Right lung (tissue), 5 donors: ENCODE data around the gene DOCK4. TPM values are rescaled to one million over a fixed set of nuclear protein-coding genes. Genes with fewer than 3 reads are reported as not detected.
A peak's percentile ranks its signal among the peaks of the same experiment; 100 is the strongest.

Experiments used
- DNase-seq, 2 donors: peaks; one replicate each; pipeline ENCODE4 v3.0.0-alpha.2; 2013
- polyA plus RNA-seq, 5 donors: library from polyadenylated mRNA; unstranded; fragments of 120-200 nt; gene quantifications; one replicate each; pipeline versions ENCODE4 v1.2.1 to v1.2.3, GENCODE V29; 2013; ENCODE audit warnings: inconsistent platforms in 1 of 5, low replicate concordance in 1 of 5; ENCODE audit not compliant: insufficient read length in 5 of 5, insufficient read depth in 1 of 5

DOCK4 gene
- polyA plus RNA-seq, 5 donors = 33.7 to 57.8 (median 51.7) TPM

DNA sequence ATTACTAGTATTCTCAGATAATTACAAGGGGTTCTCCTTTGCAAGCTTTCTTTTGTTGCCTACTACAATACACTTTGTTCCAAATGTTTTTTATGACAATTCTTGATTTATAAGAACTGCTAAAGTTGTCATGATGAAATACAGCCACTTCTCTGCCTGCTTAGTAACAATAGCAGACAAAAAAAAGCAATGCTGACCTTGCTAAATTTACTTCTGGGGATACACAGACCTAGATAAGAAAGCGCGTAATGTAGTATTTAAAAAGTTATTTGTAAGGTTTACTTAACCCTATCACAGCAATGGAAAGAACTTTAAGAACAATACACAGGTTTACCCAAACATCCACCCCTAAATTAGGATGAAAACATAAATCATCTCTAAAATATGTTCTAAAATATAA, 311.1 kb downstream of the DOCK4 start:
- no peak for DNase-seq

DNA sequence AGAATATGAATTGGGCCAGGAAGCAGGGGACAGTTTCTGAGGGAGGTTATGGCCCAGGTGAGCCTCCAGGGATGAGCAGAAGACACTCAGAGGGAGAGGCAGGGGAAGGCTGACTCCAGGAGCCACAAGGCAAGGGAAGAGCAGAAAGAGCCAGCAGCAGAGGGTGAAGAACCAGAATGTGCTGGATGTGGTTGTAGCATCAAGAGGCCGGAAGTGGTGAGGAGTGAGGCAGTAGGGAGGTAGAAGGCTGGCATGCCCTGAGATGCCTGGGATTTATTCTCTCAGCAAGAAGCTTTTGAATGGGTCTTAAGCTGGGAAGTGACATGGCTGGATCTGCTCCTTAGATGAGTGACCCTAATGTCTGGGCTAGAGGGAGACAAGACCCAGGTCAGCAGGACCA, 311.7 kb downstream of the DOCK4 start:
- no peak for DNase-seq

DNA sequence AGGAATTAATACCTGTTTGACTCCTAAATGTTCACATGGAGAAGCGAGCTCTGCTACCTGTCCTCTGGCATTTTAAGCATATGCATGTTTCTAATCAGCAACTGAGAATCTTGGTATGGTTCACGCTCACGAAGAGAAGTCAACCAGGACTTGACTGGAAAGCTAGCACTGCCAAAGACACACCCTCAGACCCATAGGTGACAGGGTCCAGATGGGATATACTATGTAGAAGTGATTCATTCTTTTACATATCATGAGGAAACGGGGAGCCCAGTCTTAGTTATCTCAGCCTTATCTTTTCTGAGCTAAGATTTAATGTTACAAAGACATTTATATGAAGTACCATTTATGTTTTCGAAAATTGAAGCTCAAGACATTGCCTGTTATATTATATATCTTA, 313.0 kb downstream of the DOCK4 start:
- DNase-seq = no peak

DNA sequence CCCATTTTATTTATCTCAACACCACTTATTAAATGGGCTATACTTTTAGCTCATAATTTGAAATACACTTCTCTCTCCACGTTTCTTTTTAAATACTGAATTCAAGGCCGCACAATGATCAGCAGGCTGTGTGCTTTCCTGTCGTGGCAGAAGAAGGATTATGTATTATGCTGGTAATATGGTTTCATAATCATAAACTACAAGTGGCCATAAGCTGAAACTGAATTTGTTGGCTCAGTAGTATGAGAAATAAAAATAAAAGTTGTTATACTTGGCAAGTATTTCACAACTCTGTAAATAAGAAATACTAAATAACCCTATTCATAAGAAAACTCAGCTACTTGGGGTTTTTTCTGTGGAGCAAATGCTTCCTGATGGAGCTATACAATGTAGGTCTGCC, 313.6 kb downstream of the DOCK4 start:
- DNase-seq = peak; percentile 36 to 40

DNA sequence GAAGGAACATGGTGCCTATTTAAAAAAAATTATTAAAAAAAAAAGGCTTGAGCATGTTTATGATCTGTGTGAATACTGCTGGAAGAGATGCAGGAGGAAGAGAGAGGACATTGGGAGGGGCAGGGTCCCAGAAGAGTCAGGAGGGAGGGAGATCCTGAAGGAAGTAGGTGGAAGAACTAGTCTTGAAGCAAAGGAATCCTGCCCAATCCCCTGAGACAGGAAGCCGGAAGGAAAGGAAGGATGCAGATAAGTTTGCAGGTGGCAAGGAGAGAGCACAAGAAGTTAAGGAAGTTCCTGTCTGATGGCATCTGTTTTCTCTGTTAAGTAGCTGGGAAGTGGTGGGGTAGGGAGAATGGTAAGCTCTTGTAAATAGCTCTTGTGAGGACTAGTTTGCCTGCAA, 318.5 kb downstream of the DOCK4 start:
- no peak for DNase-seq

DNA sequence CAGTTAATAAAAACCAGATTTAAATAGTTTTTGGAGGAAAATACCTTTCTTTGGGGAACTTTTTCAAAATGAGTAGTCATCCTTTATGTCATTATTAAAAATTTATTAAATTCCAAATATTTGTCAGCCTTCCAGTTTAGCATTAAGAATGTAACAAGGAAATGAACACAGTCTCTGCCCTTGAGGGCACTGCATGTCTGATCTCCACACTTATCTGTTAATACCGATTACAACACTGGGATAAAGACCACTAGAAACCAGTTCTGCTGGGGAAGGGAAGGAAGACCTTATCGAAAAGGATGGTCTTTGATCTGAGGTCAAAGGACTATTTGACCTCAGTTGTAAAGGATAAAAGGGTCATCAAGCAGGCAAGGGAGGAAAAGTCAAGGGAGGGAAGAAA, 320.0 kb downstream of the DOCK4 start:
- DNase-seq = no peak

DNA sequence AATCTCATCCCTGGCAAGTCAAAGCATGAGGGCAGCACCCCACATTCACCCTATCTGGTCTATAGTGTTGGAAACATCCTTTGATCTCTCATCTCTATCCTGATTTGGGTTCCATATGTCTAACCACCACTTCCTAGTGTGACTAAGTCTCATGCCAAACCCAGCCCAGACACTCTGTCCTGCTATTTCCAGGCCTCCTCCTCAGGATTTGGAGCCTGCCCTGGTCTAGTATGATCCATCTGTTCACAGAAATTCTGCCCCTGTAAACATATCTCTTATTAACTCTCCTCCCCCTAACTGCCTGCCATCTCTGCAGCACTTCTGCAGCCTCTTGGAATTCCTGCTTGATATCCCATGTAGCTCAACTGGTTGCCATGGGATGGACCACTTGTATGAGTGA, 323.0 kb downstream of the DOCK4 start:
- no peak for DNase-seq

DNA sequence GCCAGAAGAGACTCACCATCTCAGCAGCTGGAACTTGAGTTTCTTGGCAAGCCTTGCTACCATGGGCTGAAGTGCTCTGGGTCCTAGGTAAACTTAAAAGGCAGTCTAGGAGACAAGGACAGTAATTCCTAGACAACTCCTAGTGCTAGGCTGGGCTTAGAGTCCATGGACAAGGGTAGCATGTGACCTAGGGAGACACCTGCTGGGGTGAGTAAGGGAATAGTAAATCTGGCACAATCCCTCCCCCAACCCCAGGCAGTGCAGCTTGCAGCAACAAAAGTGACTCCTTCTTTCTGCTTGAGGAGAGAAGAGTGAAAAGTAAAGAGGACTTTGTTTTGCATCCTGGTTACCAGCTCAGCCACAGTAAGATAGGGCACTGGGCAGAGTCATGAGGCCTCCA, 327.4 kb downstream of the DOCK4 start:
- no peak for DNase-seq

DNA sequence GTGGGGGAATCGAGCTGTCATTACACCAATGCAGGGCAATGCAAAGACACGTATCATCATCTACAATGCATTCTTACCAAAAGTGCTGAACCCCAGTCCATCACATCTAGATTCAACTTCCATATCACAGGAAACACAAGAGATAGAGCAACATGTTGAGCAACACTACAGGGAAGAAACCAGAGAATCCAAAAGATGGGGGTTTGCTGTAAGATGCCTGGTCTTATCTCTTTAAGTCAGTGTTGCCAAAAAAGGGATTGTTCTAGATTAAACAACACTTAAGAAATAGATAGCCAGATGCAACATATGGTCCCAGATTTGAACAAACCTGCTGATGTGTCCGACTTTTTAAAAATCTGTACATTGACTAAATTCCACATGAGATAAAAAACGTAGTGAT, 328.3 kb downstream of the DOCK4 start:
- DNase-seq = no peak

DNA sequence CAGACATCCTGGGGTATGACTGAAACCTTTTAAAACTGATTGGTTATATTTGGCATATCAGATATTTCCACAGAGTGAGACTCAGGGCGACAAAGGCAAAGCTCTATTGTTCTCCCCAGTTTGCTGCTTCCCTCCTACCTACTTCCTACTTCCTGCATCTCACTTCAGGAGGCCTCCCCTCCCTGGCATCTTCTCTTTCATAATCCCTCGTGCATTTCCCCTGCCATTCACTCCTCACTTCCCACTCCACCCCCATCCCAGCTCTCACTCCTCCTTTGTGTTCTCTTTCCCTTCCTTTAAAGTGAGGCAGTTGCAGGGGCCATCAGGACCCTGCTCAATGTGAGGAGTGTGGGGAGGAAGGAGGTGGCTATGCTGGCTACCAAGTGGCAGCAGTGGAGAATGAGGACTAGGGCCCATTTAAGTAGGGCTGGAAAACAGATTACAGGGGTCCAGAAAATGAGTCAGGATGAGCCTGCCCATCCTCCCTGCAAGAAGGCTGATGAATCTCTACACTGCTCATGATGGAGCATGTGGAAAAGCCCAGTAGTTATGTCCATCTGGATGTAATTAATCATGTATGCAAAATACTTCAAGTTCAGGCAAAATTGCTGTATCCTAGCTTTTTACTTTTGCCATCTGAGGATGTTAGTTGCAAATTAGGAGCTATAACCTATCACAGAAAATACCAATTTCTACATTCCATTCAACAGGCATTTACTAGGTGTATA, 332.1 kb downstream of the DOCK4 start:
- DNase-seq = no peak

DNA sequence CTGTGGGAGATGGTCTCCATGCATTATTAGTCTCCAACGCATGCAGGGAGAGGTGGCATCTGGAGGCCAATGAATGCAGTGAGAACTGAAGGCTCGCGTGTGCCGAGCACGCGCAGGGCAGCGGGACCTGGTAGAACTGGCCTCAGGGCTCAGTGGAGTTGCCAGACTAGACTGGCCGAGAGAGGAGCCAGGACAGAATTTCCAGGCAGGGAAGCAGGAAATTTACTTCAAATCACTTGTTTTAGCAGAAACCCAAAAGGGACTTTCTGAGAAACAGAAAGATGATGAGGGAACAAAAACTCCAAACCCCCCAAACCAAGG, 332.9 kb downstream of the DOCK4 start:
- no peak for DNase-seq

DNA sequence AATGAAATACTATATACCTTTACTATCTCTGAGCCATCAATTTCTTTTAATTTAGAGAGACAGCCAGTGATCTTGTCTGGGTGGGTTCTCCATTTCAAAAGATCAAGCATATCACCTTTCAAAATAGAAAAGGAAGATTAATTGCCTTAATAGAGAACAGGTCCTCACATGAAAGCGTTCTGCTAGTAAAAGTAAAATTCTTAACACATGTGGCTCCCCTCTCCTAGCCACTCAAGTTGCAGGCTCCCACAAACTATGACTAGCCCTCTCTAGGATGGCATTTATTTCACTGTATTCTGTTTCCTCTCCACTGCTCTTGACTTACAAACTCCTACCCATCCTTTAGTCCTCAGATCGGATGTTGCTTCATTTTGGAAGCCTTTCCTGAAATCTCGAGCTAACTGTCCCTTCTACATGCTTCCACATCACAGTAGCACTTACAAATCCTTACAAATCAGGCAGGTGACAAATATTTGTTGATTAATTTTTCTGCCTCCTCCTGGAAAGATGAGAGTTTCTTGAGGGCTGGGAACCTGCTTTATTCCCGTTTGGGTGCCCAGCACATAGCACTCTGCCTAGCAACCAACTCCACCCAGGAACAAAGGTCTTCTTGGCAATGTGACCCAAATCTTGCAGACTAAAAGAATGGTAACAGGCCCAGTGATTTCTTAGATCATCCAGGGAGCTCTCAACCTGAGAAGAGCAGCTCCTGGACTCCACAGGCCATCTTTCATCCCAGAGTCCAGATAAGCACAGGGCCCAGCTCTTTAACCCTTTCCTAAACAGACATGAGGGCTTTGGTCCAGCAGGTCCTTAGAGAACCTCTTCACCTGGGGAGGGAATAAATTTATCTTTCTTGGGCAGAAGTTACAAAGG, 333.5 kb downstream of the DOCK4 start:
- DNase-seq = no peak

DNA sequence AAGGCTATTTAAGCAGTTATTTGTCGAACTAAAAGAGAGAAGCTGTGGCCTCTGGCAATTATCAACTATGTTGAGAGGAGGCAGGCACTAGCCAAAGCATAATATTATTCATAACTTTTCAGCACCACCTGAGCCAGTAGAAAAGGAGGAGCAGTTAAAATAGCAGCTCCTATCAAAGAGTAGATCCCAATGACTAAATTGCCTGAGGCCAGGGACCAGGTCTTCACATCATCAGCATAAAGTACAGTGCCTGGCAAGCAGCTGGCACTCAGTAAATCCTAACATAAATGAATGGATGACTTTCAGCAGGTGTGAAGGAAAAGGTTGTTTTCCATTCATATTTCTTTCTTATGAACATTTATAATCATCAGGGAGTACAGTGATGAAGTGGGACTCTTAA, 334.9 kb downstream of the DOCK4 start:
- DNase-seq = no peak

DNA sequence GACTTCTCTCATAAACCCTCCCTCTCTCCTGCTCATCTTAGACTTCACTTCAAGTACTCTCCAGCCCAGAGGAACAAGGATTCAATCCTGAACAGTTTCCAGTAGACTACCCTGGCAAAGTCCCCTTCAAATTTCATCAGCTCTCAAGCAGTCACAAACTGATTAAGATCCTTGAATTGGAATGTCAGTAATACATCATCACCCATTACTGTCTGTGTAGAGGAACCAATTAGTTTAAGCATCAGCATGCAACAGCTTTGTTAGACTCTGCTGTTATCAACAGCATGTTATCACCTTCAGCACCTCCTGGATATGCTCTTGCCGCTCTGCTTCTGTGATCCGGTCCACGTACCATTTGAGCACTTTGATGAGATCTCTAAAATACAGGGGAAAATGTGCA, 336.9 kb downstream of the DOCK4 start:
- no peak for DNase-seq

DNA sequence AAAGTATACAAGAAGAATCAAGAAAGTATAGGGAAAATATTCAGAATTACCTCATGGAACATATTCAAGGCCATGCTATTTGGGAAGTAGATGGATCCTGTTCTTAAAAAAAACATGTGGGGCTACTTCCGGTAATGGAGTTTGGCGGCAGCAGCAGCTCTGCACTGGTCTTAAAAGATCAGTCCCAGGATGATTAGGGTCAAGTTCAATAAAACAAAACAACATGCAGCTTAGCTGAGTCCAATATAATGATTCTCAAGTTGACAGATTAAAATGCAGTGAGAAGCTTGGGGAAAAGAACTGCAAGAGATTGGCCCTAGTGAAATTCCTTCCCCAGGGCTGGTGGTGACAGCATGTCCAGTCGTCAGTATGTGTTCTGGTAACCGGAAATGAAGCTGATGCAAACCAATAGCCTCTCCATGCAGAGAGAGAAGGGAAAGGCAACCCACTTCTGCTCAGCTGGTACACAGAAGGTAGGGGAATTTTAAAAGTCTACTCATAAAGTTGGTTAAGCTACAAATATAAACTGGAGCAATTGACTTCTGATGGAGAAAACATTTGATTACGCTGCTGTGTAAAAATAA, 338.8 kb downstream of the DOCK4 start:
- no peak for DNase-seq

DNA sequence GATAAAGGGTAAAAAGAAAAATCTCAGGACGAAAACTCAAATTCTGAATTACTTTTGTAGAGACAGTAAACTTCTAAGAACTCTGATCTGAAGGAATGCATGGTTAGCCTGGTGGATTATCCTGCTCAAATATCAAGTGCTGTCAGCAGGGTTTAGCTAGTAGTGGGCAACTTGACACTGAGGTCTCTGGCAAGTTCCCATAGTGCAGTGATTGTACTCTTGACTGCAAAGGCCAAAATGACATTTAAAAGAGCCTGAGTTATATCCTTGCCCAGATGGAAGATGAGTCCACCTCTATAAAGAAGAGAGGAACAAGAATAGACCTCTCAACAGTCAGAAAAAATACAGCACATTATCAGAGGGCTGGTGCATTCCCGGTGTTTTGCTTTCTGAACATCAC, 339.4 kb downstream of the DOCK4 start:
- DNase-seq = no peak

DNA sequence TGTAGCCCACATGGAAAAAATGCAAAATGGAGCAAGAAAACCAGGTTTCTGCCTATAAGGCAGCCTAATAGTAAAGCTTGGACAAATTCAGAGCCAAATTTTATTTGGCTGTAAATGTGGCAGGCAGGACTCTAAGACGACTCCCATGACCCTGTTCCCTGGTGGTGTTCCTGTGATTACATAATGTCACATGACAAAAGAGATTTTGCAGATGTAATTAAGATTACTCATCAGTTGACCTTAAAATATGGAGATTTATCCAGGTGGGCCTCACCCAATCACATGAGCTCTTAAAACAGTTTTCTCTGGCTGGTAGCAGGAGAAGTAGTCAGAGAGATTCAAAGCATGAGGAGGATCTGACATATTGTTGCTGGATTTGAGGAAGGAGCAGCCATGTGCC, 340.8 kb downstream of the DOCK4 start:
- no peak for DNase-seq

DNA sequence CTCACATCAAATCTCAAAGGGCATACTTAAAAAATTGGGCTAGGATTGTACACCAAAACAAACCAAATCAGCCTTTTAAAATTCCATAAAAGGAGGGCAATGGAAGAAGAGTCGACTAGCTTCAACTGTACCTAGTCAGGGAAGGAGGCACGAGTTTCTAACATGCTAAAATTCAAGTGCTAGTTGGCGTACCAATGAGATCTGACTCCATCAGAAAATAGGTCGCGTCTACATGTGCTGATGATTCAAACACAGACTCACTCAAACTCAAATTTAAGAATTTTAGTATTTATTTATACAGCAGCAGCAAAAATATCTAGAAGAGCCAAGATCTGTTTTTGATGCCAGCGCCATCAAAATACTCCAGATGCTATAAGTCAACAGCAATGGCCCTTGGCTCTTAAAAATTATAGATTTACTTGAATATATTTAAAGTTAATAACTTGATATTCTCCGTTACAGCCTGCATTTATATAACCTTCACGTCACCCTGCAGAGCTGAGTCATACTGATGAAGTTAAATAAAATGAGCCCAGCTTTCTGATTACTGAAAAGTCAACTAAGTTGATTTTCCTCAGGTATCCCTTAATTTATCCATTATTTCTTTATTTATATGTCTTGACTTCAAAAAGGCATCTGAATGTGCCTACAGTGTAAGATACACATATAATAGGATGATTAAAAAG, 341.8 kb downstream of the DOCK4 start:
- peak; percentile 48 to 59 for DNase-seq

DNA sequence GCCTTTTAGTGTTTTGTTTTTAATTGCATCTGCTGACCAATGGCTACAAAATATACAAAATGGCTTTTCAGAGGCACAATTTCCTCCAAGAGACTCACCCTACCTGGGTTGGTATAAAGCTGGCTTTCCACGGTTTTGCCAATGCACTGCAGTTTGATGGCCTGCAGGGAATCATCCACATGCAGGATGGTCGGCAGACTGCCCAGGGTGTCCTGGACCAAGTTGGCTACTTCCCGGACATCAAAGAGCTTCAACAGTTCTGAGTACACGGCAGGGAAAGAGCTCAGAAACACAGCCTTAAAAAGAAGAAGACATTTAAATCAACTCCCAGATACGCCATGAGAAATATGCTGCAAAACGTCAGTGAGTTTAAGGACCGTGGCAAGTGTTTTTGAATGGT, 342.9 kb downstream of the DOCK4 start:
- DNase-seq = no peak

DNA sequence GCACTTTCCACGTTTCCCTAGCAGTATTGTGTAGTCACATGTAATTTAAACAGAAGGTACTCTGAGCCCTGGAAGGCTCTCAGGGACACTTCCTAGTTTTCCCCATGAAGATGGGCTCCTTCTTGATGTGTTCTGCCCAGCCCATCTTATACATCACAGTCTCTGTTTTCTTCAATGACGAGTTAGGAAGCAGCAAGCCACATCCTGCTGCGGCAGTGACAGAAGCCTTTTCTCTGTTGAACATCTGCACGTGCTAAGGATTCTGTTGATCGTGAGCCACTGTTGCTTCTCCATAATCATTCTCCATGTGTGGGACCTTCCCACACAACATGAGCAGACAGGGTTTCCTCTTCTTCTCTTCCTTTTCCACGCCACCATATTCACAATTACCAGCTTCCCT, 346.0 kb downstream of the DOCK4 start:
- DNase-seq = no peak

DNA sequence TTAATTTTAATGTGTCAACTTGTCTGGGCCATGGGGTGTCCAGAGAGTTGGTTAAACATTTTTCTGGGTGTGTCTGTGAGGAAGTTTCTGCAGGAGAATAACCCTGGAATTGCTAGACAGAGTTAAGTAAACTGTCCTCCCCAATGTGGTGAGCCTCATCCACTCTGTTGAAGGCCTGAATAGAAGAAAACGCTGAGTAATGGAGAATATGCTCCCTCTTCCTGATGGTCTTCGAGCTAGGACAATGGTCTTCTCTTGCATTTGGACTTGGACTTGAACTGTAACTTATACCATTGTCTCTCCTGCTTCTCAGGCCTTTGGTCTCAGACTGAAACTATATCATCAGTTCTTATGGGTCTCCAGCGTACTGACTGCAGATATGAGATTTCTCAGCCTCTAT, 347.9 kb downstream of the DOCK4 start:
- DNase-seq = no peak

DNA sequence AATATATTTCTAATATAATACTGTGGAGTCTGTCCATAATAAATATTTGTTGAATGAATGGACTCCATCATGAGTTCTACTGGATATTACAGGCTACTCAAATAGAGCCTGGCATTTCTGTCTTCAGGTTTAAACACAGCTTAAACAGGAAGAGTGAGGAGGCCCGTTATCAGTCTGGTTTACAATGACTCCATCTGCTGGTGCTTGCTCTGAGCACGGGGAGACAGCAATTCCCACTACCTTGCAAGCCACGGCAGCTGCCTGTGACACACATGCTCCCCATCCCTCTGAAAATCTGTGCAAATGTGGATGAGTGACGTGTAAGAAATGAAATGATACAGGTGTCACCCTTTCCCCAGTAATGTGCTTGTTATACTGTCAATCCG, 350.4 kb downstream of the DOCK4 start:
- DNase-seq = no peak
